Iris pigment epithelial cell (primary cell): ENCODE data around the gene B9D1.

ENCODE experiments used
- DNase-seq: peaks from one replicate; pipeline ENCODE4 v3.0.0-alpha.2; 2011; ENCODE audit warnings: low read depth

The B9D1 gene

GRCh38 chr17:19318611-19319010 lies 43.9 kb downstream of the B9D1 start:
- DNase-seq: no peak

DNA sequence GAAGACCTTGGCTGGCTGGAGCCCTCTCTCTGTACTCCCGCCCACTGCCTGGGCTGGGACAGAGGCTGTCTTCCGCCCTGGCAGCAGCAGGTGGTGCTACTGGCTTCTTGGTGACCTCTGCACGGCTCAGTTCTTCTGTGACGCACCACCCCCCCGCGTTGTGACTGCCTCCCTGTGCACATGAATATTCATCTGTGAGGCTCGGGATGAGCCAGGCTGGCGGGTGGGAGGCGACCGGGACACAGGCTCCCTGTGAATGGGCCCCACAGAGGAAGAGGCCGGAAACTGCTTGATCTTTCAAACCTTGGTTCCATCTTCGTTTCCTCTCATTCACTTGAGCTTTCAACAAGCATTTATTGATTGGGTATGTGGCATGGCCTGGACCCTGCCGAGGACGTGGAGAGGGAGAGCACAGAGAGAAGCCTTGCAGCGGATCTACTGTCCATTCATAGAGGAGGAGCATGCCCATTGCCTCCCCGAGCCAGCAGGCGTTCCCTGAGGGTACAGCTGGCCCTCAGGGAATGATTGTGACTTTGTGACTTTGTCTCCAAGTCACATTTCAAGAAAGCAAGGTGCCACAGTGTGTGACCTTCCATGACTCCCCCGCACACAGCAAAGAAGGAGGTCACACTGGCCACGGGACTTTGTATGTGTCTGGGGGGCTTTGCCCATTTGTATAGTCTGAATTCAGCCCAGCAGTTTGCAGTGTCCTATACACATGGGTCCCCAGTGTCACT lies 45.0 kb downstream of the B9D1 start:
- DNase-seq: peak; percentile 84

GRCh38 chr17:19316761-19317358 lies 45.7 kb downstream of the B9D1 start:
- DNase-seq: peak; percentile 34

DNA sequence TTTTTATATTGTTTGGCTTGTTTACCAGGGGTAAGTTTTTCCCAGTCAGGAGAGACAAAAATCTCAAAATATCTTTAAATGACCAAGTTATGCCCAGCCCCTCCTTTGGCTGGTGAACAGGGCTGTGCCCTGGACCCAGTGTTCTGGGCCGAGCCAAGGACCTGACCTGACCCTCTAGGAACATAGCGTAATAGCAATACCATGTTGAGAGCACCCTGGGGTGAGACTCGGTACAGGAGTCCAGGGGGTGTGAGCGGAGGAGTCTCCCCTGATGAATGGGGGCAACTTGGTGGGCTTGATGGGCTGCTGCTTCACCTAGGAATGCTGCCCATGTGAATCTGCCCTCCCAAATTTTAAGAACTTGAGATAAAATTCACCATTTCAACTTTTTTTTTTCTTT lies 47.4 kb downstream of the B9D1 start:
- DNase-seq: no peak

DNA sequence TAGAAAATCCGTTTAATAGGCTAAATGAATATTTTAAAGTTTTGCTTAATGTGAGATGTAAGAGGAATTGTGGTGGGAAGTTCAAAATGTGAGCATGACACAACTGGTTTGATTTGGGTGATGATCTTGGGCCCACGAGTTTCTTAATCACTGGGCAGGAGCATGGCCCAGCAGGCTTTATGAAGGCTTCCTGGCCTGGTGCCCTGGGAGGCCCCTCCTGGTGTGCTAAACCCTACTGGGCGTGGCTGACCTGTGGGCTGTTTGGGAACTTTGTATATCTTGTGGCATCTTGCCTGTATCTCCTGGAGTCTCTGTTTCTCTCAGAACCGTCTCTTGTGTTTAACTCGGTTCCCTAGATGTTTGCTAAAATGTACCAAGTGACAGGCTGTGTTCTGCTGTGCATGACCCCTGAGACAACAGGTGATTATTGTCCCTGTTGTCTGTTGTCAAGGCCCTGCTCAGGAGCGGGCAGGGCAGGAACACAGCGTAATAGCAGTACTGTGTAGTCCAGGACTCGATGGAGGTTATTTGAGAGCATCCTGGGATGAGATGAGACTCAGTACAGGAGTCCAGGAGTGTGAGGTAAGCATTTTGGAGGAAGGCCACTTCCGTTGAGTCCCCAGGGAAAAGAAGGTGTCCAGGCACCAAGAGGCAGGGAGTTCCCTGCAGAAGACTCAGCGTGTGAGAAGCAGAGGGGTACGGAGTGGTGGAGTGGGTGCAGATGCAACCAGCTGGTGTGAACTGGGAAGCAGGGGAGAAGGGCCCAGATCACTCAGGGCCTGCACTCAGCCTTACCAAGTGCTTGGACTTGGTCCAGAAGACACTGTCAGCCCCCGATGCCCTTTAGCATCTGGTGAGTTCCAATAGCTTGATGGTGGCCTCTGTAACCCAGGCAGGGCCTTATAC lies 48.5 kb downstream of the B9D1 start:
- DNase-seq: peak; percentile 24

- DNase-seq: no peak
These were observed 49.3 kb downstream of the B9D1 start for GRCh38 chr17:19313066-19313745.

GRCh38 chr17:19312406-19312805 lies 50.1 kb downstream of the B9D1 start:
- DNase-seq: no peak

- peak; percentile 58 for DNase-seq
These were observed 50.9 kb downstream of the B9D1 start for GRCh38 chr17:19311421-19312215.

GRCh38 chr17:19311016-19311415 lies 51.5 kb downstream of the B9D1 start:
- DNase-seq: no peak

- DNase-seq: no peak
These were observed 52.4 kb downstream of the B9D1 start for GRCh38 chr17:19310151-19310550.

GRCh38 chr17:19309701-19310100 lies 52.8 kb downstream of the B9D1 start:
- no peak for DNase-seq

GRCh38 chr17:19308398-19308797 lies 54.1 kb downstream of the B9D1 start:
- DNase-seq: no peak

DNA sequence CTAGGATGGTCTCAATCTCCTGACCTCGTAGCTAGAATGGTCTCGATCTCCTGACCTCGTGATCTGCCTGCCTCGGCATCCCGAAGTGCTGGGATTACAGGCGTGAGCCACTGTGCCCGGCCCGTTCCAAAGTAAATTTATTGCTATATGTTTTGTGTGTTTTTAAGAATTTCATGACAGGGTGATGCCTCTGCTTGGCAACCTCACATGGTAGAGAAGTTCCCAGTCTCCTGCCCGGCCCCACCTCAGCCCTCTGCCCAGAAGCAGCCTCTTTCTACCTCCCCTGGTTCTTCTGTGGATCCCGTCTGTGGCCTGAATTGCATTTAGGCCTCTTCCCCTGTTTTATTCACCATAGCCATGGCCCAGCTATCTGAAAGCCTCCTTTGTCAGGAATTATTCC lies 55.0 kb downstream of the B9D1 start:
- no peak for DNase-seq

- DNase-seq: no peak
These were observed 56.1 kb downstream of the B9D1 start for GRCh38 chr17:19306160-19307111.

DNA sequence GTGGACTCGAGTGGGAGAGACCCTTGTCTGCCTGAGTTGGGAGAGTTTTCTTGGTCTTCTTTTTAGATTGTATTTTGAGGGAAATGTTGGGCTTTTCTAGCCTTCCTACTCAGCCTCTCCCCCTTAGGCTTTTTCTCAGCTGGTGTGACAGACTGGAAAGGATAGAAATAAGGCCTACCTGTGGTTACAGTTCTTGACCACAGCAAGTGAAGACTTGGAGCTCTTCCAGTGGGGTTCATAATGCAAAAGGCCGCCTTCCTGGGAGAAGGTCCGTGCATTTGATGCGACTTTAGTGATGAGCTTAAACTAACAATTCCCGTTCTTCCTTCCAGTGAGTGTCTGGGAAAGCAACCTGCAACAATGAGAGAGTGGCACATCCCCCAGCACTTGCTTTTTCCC lies 56.8 kb downstream of the B9D1 start:
- DNase-seq: no peak

DNA sequence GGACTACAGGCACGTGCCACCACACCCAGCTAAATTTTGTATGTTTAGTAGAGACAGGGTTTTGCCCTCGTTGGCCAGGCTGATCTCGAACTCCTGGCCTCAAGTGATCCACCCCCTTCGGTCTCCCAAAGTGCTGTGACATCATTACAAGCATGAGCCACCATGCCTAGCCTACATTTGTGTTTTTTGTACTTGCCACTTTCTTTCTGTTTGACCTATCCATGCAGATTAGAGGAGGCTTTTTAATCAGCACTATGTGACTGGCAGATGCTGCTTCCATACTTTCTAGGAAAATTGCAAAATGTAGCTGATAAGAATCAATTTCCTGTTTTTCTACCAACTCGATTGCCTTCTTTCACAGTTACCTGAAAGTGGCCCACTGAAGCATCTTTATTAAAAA lies 57.3 kb downstream of the B9D1 start:
- no peak for DNase-seq

- DNase-seq: no peak
These were observed 57.8 kb downstream of the B9D1 start for GRCh38 chr17:19304751-19305150.

- DNase-seq: peak; percentile 83
These were observed 58.3 kb downstream of the B9D1 start for GRCh38 chr17:19304209-19304608.

- DNase-seq: no peak
These were observed 59.2 kb downstream of the B9D1 start for GRCh38 chr17:19303367-19303776.

DNA sequence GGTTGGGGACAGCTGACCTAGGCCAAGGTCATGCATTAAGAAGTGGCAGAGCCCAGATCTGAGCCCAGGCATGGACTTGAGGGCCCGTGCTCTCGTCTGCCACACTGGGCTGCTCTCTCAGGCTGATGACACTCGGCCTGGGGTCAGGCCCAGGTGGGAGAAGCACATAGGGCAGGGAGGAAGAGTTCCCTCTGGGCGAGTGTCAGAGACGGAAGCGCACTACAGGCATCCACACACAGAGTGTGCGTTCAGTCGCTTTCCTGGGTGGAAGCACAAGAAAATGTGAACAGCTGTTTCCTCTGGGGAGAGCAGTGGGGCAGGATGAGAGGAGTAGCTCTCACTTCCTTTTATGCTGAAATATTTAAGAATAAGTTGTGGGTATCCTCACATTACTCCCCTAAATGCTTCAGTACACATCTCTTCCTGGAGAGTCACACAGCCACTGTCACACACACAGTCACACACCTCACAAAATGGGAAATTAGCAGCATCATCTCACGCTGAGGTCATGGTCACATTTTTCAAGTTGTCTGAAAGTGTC lies 59.7 kb downstream of the B9D1 start:
- no peak for DNase-seq
